HepG2 (cell line): Measurements from ENCODE around the gene GJB6. TPM values are rescaled to one million over a fixed set of nuclear protein-coding genes. Genes with fewer than 3 reads are reported as not detected.

ENCODE experiments used
- ATAC-seq: fragments of 200-7000 bp; cut with Tn5 transposase; 3 replicates; pipeline ENCODE4 v1.9.1; 2020; ENCODE audit warnings: mild to moderate bottlenecking, moderate library complexity
- BruUV-seq: library from RNA; stranded (reverse); fragments of 400-500 nt; replicated peaks from 2 replicates; lab custom pipeline; 2021; lab: Mats Ljungman, UMichigan
- CTCF ChIA-PET: fragments of 300-600 bp; formaldehyde crosslinking; extraction: SDS; loops from one replicate; lab custom pipeline; 2021; ENCODE audit warnings: low total read pairs, inconsistent platforms, low intra/inter-chr PET ratio; lab: Yijun Ruan, JAX
- POLR2A ChIA-PET: fragments of 350-600 bp; sonication (Branson Sonifier 250); formaldehyde crosslinking; loops from one replicate; lab custom pipeline; 2020; ENCODE audit warnings: antibody characterized with exemption, inconsistent platforms; lab: Yijun Ruan, JAX
- DNase-seq: peaks from one replicate; pipeline ENCODE4 v3.0.0-alpha.2; 2015; ENCODE audit warnings: low spot score
- FAIRE-seq: peaks from 3 replicates; lab custom pipeline; 2011; peaks lifted over from hg19 to GRCh38; lab: Jason Lieb, UNC
- H2AFZ ChIP-seq: one replicate; pipeline ENCODE4 v1.6.1; 2011; ENCODE audit warnings: low read length, inconsistent platforms
- H3K27ac ChIP-seq: fragments of 300-600 bp; 3 replicates; pipeline ENCODE4 v1.8.0; 2011; ENCODE audit warnings: mixed run types, mild to moderate bottlenecking, mixed read lengths, low read length, inconsistent platforms; ENCODE audit not compliant: insufficient read depth; ENCODE audit errors: extremely low read length
- H3K27me3 ChIP-seq, 2 experiments: fragments of 200-600 bp in 1 of 2; 2 replicates in 1 of 2; 3 replicates in 1 of 2; pipeline versions ENCODE4 v1.6.0 to v1.8.0; 2011; ENCODE audit warnings: low read length in 2 of 2, mild to moderate bottlenecking in 2 of 2, moderate library complexity in 2 of 2, inconsistent platforms in 1 of 2; ENCODE audit not compliant: insufficient read depth in 2 of 2, control insufficient read depth in 1 of 2
- H3K36me3 ChIP-seq, 2 experiments: fragments of 200-600 bp in 1 of 2; replicated peaks in 1 of 2; 2 replicates in 1 of 2; 3 replicates in 1 of 2; pipeline versions ENCODE4 v1.5.1 to v1.8.0; 2011; ENCODE audit warnings: low read length in 2 of 2, inconsistent platforms in 1 of 2; ENCODE audit not compliant: insufficient read depth in 2 of 2, control insufficient read depth in 1 of 2
- H3K4me1 ChIP-seq: 2 replicates; pipeline ENCODE4 v1.5.1; 2012; ENCODE audit warnings: low read length, inconsistent platforms; ENCODE audit not compliant: insufficient read depth
- H3K4me2 ChIP-seq: 2 replicates; pipeline ENCODE4 v1.6.0; 2011; ENCODE audit warnings: low read depth, low read length, inconsistent platforms
- H3K4me3 ChIP-seq, 3 experiments: fragments of 200-600 bp in 1 of 3; sonication (generic), shearing (Covaris generic) in 1 of 3; replicated peaks in 1 of 3; 2 replicates each; pipeline ENCODE4 v1.5.1; 2011 to 2016; ENCODE audit warnings: low read length in 3 of 3, inconsistent platforms in 2 of 3, low read depth in 2 of 3, mild to moderate bottlenecking in 2 of 3, control low read depth in 1 of 3, mixed read lengths in 1 of 3; ENCODE audit not compliant: insufficient read depth in 1 of 3
- H3K79me2 ChIP-seq: one replicate; pipeline ENCODE4 v1.6.1; 2011; ENCODE audit warnings: low read length, inconsistent platforms; ENCODE audit not compliant: insufficient read depth
- H3K9ac ChIP-seq: 2 replicates; pipeline ENCODE4 v1.6.0; 2011; ENCODE audit warnings: mild to moderate bottlenecking, low read depth, low read length, inconsistent platforms; ENCODE audit not compliant: insufficient read depth
- H3K9me3 ChIP-seq: 2 replicates; pipeline ENCODE4 v1.5.1; 2012; ENCODE audit warnings: mild to moderate bottlenecking, low read length
- H4K20me1 ChIP-seq: 2 replicates; pipeline ENCODE4 v1.6.0; 2011; ENCODE audit warnings: inconsistent platforms, mild to moderate bottlenecking, low read length, moderate library complexity; ENCODE audit not compliant: insufficient read depth
- ATF1 ChIP-seq: IDR thresholded peaks from 2 replicates; pipeline ENCODE4 v1.6.1; 2016; ENCODE audit warnings: mild to moderate bottlenecking, control low read depth
- GABPA ChIP-seq, 2 experiments: IDR thresholded peaks; 2 replicates each; pipeline ENCODE4 v1.6.1; 2011 to 2016; ENCODE audit warnings: low read depth in 2 of 2, low read length in 1 of 2, missing biosample characterization in 1 of 2, missing genetic modification characterization in 1 of 2
- GABPB1 ChIP-seq: IDR thresholded peaks from 2 replicates; pipeline ENCODE4 v1.6.1; 2016; ENCODE audit warnings: mild to moderate bottlenecking, missing genetic modification reagents, moderate library complexity, missing compliant biosample characterization
- KDM5B ChIP-seq: sonication (generic); formaldehyde crosslinking; IDR thresholded peaks from 2 replicates; pipeline ENCODE4 v1.4.0; 2020; ENCODE audit warnings: missing genetic modification reagents, mild to moderate bottlenecking, borderline replicate concordance
- NCOA5 ChIP-seq: sonication (generic); formaldehyde crosslinking; IDR thresholded peaks from 2 replicates; pipeline ENCODE4 v1.4.0; 2020; ENCODE audit warnings: missing genetic modification reagents
- NFE2L2 ChIP-seq: fragments of 150-350 bp; IDR thresholded peaks from 2 replicates; pipeline ENCODE4 v1.6.1; 2014; ENCODE audit warnings: low read length
- NFYB ChIP-seq: sonication (generic); formaldehyde crosslinking; IDR thresholded peaks from 2 replicates; pipeline ENCODE4 v1.4.0; 2020; ENCODE audit warnings: missing genetic modification reagents
- ZNF101 ChIP-seq: sonication (generic); formaldehyde crosslinking; IDR thresholded peaks from 2 replicates; pipeline ENCODE4 v1.4.0; 2020; ENCODE audit warnings: mild to moderate bottlenecking, low read depth, missing genetic modification reagents, borderline replicate concordance
- ZNF263 ChIP-seq: sonication (generic); formaldehyde crosslinking; IDR thresholded peaks from 2 replicates; pipeline ENCODE4 v1.4.0; 2020; ENCODE audit warnings: missing genetic modification reagents
- ZNF30 ChIP-seq: sonication (generic); formaldehyde crosslinking; IDR thresholded peaks from 2 replicates; pipeline ENCODE4 v1.5.0; 2020; ENCODE audit warnings: mild to moderate bottlenecking, missing genetic modification reagents
- ZNF549 ChIP-seq: sonication (generic); formaldehyde crosslinking; IDR thresholded peaks from 2 replicates; pipeline ENCODE4 v1.5.0; 2020; ENCODE audit warnings: missing genetic modification reagents
- ZNF75D ChIP-seq: sonication (generic); formaldehyde crosslinking; IDR thresholded peaks from 2 replicates; pipeline ENCODE4 v1.8.1; 2023; ENCODE audit warnings: missing genetic modification reagents, mild to moderate bottlenecking, borderline replicate concordance
- WGBS: methylation state at CpG from one replicate; pipeline ENCODE4 v1.1.6; 2017; ENCODE audit warnings: low lambda C conversion rate; 5-methylcytosine and 5-hydroxymethylcytosine counted together
- in situ Hi-C: cut with HindIII; loops from 2 replicates; pipeline ENCODE4 v1.10.0; 2017; ENCODE audit warnings: low pct_unique_long_range_greater_than_20kb; ENCODE audit not compliant: extremely low pct_ligation_motif_present
- intact Hi-C: fragments of 100-400 bp; cut with micrococcal nuclease; formaldehyde crosslinking; loops from one replicate; pipeline ENCODE4 v1.10.0; 2022; ENCODE audit not compliant: unreplicated experiment
- polyA plus RNA-seq, 8 experiments: library from polyadenylated mRNA; depleted of rRNA in 3 of 8; stranded (reverse) in 7 of 8; unstranded in 1 of 8; fragments of >200 nt; fragmentation: Illumina TruSeq in 4 of 8; extraction: Trizol in 4 of 8; gene quantifications; 2 replicates each; pipeline versions ENCODE4 v1.2.1 to v1.2.3, GENCODE V29; 2011 to 2016; ENCODE audit warnings: low read depth in 4 of 8, missing spikeins in 1 of 8, mixed read lengths in 1 of 8; ENCODE audit not compliant: insufficient read depth in 1 of 8
- total RNA-seq, 5 experiments: library from RNA; depleted of rRNA; stranded (reverse); fragments of >200 nt; fragmentation: Illumina TruSeq; extraction: Trizol; gene quantifications; 2 replicates each; pipeline ENCODE4 v1.2.3, GENCODE V29; 2016; ENCODE audit warnings: low read depth in 1 of 5
- TF ChIP-seq, protein P1 (sequence below): IDR thresholded peaks from 2 replicates; pipeline ENCODE4 v1.6.1; 2018; ENCODE audit warnings: missing genetic modification reagents, mild to moderate bottlenecking, missing compliant biosample characterization
- TF ChIP-seq, protein P2 (sequence below): sonication (generic); formaldehyde crosslinking; IDR thresholded peaks from 2 replicates; pipeline ENCODE4 v1.5.1; 2020; ENCODE audit warnings: mild to moderate bottlenecking, missing genetic modification reagents, moderate library complexity
- TF ChIP-seq, protein P3 (sequence below): sonication (generic); formaldehyde crosslinking; IDR thresholded peaks from 2 replicates; pipeline ENCODE4 v1.4.0; 2020; ENCODE audit warnings: missing genetic modification reagents

GJB6 gene
- total and polyA plus RNA-seq, 2 of the 13 experiments (the other 11 are each of a cell fraction or from before 2014, with no cell fraction given): not detected

DNA sequence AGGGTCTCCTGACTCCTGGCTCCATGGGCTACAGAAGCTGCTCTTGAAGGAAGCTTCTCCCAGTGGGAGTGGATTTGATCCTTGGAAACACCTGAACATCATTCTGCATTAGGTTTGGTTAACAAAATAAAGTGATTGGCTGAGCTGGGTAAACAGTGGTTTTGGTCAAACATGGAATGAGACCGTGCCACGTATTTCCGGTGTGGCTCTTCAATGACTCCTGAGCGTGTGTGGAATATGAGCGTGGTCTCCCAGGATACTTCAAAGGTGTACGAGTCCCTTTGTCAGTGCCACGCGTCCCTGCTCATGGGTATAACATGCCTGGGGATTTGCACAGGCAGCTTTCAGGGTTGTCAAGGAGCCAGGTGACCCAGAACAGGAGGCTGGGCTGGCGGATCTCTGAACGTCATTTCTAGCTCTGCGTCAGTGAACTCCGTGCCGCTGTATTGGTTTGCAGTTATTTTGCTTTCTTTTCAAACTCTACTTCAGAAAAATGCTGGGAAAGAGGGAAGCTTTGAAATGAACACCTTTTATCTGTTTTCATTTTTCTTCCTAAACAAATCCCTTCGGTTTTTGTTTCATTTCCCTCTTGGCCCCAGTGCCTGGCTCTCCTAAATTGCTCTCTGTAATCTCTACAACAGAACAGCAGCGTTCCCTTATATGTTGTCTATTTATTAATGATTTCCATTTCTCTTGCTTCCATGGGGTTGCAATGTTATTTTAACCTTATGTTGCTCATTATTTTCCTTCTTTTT is 26.3 kb upstream of the GJB6 start:
- in situ Hi-C loops (no loop called here), intact Hi-C loops (no loop called here)
- ChIA-PET CTCF (no interaction called here), POLR2A (no interaction called here)
- Histone ChIP-seq H3K9me3 (no peaks in the 10 kb centered on the region), H3K9ac (peak overlapping the region; percentile 13; the same call in 1 of the 2 replicates), H3K4me3 (peak overlapping the region; percentile 12 to 66 (median 47); a peak in 5 of 6 replicates), H3K4me2 (peak overlapping the region; percentile 78), H3K4me1 (peaks cover 23% of the 10 kb centered on the region), H3K79me2 (no peaks in the 10 kb centered on the region), H3K36me3 (no peaks in the 10 kb centered on the region), H4K20me1 (no peaks in the 10 kb centered on the region), H2AFZ (peak overlapping the region; percentile 87), H3K27ac (no peak overlapping the region), H3K27me3 (peaks cover 2 to 7% of the 10 kb centered on the region in 2 experiments; a peak in 4 of 5 replicates)
- 2% methylated on average over 11 of the region's 15 CpGs for WGBS
- DNase-seq (no peak), ATAC-seq (peak; percentile 76), FAIRE-seq (no peak)
- BruUV-seq: no TSS peak
- peak; percentile 21; the same call in 1 of the 2 replicates for TF ChIP-seq ATF1 (CRISPR knock-in tag)
- no peak for TF ChIP-seq ZNF101 (CRISPR knock-in tag)
- TF ChIP-seq NFYB: peak; percentile 38; the same call in 1 of the 2 replicates
- no peak for TF ChIP-seq ZNF30 (CRISPR knock-in tag)
- no peak for TF ChIP-seq NFE2L2
- TF ChIP-seq, protein P1, sequence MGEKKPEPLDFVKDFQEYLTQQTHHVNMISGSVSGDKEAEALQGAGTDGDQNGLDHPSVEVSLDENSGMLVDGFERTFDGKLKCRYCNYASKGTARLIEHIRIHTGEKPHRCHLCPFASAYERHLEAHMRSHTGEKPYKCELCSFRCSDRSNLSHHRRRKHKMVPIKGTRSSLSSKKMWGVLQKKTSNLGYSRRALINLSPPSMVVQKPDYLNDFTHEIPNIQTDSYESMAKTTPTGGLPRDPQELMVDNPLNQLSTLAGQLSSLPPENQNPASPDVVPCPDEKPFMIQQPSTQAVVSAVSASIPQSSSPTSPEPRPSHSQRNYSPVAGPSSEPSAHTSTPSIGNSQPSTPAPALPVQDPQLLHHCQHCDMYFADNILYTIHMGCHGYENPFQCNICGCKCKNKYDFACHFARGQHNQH (CRISPR knock-in tag): no peak
- TF ChIP-seq, protein P2, sequence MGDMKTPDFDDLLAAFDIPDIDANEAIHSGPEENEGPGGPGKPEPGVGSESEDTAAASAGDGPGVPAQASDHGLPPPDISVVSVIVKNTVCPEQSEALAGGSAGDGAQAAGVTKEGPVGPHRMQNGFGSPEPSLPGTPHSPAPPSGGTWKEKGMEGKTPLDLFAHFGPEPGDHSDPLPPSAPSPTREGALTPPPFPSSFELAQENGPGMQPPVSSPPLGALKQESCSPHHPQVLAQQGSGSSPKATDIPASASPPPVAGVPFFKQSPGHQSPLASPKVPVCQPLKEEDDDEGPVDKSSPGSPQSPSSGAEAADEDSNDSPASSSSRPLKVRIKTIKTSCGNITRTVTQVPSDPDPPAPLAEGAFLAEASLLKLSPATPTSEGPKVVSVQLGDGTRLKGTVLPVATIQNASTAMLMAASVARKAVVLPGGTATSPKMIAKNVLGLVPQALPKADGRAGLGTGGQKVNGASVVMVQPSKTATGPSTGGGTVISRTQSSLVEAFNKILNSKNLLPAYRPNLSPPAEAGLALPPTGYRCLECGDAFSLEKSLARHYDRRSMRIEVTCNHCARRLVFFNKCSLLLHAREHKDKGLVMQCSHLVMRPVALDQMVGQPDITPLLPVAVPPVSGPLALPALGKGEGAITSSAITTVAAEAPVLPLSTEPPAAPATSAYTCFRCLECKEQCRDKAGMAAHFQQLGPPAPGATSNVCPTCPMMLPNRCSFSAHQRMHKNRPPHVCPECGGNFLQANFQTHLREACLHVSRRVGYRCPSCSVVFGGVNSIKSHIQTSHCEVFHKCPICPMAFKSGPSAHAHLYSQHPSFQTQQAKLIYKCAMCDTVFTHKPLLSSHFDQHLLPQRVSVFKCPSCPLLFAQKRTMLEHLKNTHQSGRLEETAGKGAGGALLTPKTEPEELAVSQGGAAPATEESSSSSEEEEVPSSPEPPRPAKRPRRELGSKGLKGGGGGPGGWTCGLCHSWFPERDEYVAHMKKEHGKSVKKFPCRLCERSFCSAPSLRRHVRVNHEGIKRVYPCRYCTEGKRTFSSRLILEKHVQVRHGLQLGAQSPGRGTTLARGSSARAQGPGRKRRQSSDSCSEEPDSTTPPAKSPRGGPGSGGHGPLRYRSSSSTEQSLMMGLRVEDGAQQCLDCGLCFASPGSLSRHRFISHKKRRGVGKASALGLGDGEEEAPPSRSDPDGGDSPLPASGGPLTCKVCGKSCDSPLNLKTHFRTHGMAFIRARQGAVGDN: peak; percentile 15; the same call in 1 of the 2 replicates
- no peak for TF ChIP-seq NCOA5
- no peak for TF ChIP-seq KDM5B (CRISPR knock-in tag)
- no peak for TF ChIP-seq ZNF75D (CRISPR knock-in tag)
- TF ChIP-seq GABPB1 (CRISPR knock-in tag): peak; percentile 46; the same call in 1 of the 2 replicates
- no peak for TF ChIP-seq GABPA (IDR thresholded peaks at IDR 0.05; ENCODE audit: low read depth, low read length)
- peak; percentile 60; the same call in 1 of the 2 replicates for TF ChIP-seq GABPA (CRISPR knock-in tag; IDR thresholded peaks at IDR 0.05; ENCODE audit: low read depth)
- TF ChIP-seq, protein P3, sequence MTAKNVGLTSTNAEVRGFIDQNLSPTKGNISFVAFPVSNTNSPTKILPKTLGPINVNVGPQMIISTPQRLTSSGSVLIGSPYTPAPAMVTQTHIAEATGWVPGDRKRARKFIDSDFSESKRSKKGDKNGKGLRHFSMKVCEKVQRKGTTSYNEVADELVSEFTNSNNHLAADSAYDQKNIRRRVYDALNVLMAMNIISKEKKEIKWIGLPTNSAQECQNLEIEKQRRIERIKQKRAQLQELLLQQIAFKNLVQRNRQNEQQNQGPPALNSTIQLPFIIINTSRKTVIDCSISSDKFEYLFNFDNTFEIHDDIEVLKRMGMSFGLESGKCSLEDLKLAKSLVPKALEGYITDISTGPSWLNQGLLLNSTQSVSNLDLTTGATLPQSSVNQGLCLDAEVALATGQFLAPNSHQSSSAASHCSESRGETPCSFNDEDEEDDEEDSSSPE (CRISPR knock-in tag): no peak
- TF ChIP-seq ZNF549 (CRISPR knock-in tag): no peak
- no peak for TF ChIP-seq ZNF263 (CRISPR knock-in tag)
